HL-60 (cell line): Measurements from ENCODE around the gene HSD17B12.

Experiments used
- CTCF ChIP-seq: IDR thresholded peaks from one replicate; pipeline ENCODE4 v1.5.1; 2011; ENCODE audit warnings: low read length, control low read depth, inconsistent platforms; ENCODE audit not compliant: insufficient read depth
- GABPA ChIP-seq: IDR thresholded peaks from 2 replicates; pipeline ENCODE4 v1.6.1; 2012; ENCODE audit warnings: low read depth
- POLR2AphosphoS5 ChIP-seq: IDR thresholded peaks from 2 replicates; pipeline ENCODE4 v1.6.1; 2012; ENCODE audit warnings: low read depth
- REST ChIP-seq: IDR thresholded peaks from 2 replicates; pipeline ENCODE4 v1.6.1; 2012; ENCODE audit warnings: low read depth; ENCODE audit not compliant: insufficient replicate concordance
- SPI1 ChIP-seq: IDR thresholded peaks from 2 replicates; pipeline ENCODE4 v1.6.1; 2012; ENCODE audit warnings: low read depth, mild to moderate bottlenecking, borderline replicate concordance

DNA sequence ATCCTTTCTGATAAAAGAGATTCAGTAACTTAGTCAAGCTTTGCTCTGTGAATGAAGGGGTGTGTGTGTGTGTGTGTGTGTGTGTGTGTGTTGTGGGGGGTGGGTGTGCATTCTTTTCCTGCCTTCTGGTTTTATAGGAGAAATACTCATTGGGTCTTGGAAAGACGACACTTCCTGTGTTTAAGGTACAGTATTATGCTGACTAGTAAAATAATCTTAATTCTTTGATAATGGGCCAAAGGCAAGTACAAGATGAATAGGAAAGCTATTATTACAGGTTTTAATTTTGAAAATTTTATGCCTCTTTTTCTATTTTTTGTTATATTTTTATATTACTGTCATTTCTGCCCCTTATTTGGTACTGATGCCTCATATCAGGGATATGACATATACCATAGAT lies 26.1 kb downstream of the HSD17B12 start:
- no peak for TF ChIP-seq REST
- no peak for TF ChIP-seq POLR2AphosphoS5
- TF ChIP-seq CTCF: no peak
- TF ChIP-seq GABPA: no peak
- no peak for TF ChIP-seq SPI1
